PC-9 (cell line): ENCODE results near the gene PTF1A. TPM values are rescaled to one million over a fixed set of nuclear protein-coding genes. Genes with fewer than 3 reads are reported as not detected.

Source experiments
- BruUV-seq: library from RNA; stranded (reverse); fragments of 400-500 nt; replicated peaks from 2 replicates; lab custom pipeline; 2021; lab: Mats Ljungman, UMichigan
- CTCF ChIA-PET: fragments of 300-600 bp; sonication (Branson Sonifier 250); formaldehyde crosslinking; loops from one replicate; lab custom pipeline; 2022; ENCODE audit warnings: antibody characterized with exemption; lab: Charles Lee
- POLR2A ChIA-PET: fragments of 300-600 bp; sonication (Branson Sonifier 250); formaldehyde crosslinking; loops from one replicate; lab custom pipeline; 2022; ENCODE audit warnings: antibody characterized with exemption; ENCODE audit not compliant: unreplicated experiment; lab: Charles Lee
- DNase-seq, 2 experiments: peaks; one replicate each; pipeline versions ENCODE4 v3.0.0 to v3.0.0-alpha.2; 2015 to 2022; ENCODE audit warnings: mixed read lengths in 1 of 2
- H2AFZ ChIP-seq: fragments of 200-600 bp; sonication (generic); 2 replicates; pipeline ENCODE4 v1.8.1; 2017; ENCODE audit warnings: antibody characterized with exemption
- H3F3A ChIP-seq: fragments of 200-600 bp; sonication (generic); 2 replicates; pipeline ENCODE4 v1.8.1; 2017; ENCODE audit warnings: antibody characterized with exemption, mild to moderate bottlenecking, low read depth; ENCODE audit not compliant: insufficient read depth
- H3K27ac ChIP-seq: fragments of 200-600 bp; sonication (generic); 2 replicates; pipeline ENCODE4 v1.6.1; 2016; ENCODE audit warnings: mixed run types
- H3K27me3 ChIP-seq: fragments of 200-600 bp; sonication (generic); 2 replicates; pipeline ENCODE4 v1.6.1; 2016; ENCODE audit warnings: low read depth, mixed run types; ENCODE audit not compliant: insufficient read depth
- H3K36me3 ChIP-seq: fragments of 200-600 bp; sonication (generic); 2 replicates; pipeline ENCODE4 v1.6.1; 2016; ENCODE audit warnings: low read depth, mixed run types
- H3K4me1 ChIP-seq: fragments of 200-600 bp; sonication (generic); replicated peaks from 2 replicates; pipeline ENCODE4 v1.6.1; 2016; ENCODE audit warnings: mixed run types; ENCODE audit not compliant: insufficient read depth
- H3K4me2 ChIP-seq: fragments of 200-600 bp; sonication (generic); 2 replicates; pipeline ENCODE4 v1.6.1; 2017; ENCODE audit warnings: mixed run types
- H3K4me3 ChIP-seq: fragments of 200-600 bp; sonication (generic); 2 replicates; pipeline ENCODE4 v1.6.1; 2016; ENCODE audit warnings: mixed run types
- H3K79me2 ChIP-seq: fragments of 200-600 bp; sonication (generic); 2 replicates; pipeline ENCODE4 v1.6.1; 2017; ENCODE audit warnings: low read depth, mixed run types
- H3K9me2 ChIP-seq: fragments of 200-600 bp; sonication (generic); 2 replicates; pipeline ENCODE4 v1.8.1; 2017; ENCODE audit warnings: mild to moderate bottlenecking; ENCODE audit not compliant: insufficient read depth
- H3K9me3 ChIP-seq: fragments of 200-600 bp; sonication (generic); 2 replicates; pipeline ENCODE4 v1.8.1; 2016; ENCODE audit warnings: low read depth; ENCODE audit not compliant: insufficient read depth
- H4K20me1 ChIP-seq: fragments of 200-600 bp; sonication (generic); 2 replicates; pipeline ENCODE4 v1.8.1; 2017; ENCODE audit not compliant: insufficient read depth
- EZH2 ChIP-seq: fragments of 200-600 bp; sonication (generic); IDR thresholded peaks from 2 replicates; pipeline ENCODE4 v1.8.0; 2017; ENCODE audit warnings: antibody characterized with exemption, low read depth
- intact Hi-C: fragments of 100-400 bp; cut with micrococcal nuclease; formaldehyde crosslinking; loops from one replicate; pipeline ENCODE4 v1.10.0; 2022; ENCODE audit not compliant: unreplicated experiment
- total RNA-seq: library from RNA; stranded (reverse); gene quantifications from 2 replicates; pipeline ENCODE4 v1.2.3, GENCODE V29; 2021
- TF ChIP-seq, protein P1 (sequence below): fragments of 200-600 bp; sonication (generic); conservative IDR thresholded peaks from 2 replicates; pipeline ENCODE4 v1.6.1; 2017; ENCODE audit warnings: mixed run types, antibody characterized with exemption, mild to moderate bottlenecking, moderate library complexity

PTF1A gene
- total RNA-seq, 1 experiment from 2014 or later, result not detected

DNA sequence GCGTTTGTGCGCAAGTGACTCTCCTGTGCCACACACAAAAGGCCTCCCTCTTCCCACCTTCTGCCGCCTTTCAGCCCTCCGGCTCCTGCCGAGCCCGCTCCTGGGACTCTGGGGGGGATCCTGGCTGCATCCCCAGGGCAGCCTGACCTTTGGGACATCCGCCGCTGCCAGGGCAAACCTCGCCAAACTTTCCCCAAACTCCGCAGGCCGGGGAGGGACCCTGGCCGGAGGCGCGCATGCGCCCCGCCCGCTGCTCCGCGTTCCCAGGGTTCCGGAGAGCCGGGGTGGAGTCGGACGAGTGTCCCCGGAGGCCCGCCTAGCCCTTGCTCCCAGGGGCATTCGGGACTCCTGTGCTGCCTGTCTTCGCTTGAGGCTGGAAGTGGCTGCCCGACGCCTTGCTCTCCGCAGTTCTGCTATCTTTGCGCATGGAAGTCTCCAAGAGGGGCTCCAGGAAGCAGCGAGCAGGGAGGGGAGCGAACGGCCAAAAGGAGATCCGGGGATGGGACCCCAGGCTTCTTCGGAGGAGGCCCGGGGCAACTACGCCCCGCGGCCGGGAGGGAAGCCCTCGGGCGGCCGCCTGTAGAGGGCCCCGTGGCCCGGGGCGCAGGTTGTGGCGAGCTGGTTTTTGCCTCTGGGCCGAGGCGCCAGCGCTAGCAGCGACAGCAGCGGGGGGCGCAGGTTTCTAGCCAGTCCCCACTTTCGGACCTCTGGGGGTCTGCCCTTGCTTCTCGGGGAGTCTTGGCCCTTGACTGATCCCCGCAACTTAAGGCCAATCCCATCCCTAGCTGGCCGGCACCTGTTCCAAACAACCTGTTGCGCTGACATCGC is 7.0 kb downstream of the PTF1A start:
- TF ChIP-seq, protein P1, sequence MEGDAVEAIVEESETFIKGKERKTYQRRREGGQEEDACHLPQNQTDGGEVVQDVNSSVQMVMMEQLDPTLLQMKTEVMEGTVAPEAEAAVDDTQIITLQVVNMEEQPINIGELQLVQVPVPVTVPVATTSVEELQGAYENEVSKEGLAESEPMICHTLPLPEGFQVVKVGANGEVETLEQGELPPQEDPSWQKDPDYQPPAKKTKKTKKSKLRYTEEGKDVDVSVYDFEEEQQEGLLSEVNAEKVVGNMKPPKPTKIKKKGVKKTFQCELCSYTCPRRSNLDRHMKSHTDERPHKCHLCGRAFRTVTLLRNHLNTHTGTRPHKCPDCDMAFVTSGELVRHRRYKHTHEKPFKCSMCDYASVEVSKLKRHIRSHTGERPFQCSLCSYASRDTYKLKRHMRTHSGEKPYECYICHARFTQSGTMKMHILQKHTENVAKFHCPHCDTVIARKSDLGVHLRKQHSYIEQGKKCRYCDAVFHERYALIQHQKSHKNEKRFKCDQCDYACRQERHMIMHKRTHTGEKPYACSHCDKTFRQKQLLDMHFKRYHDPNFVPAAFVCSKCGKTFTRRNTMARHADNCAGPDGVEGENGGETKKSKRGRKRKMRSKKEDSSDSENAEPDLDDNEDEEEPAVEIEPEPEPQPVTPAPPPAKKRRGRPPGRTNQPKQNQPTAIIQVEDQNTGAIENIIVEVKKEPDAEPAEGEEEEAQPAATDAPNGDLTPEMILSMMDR, result no peak
- TF ChIP-seq EZH2, result no peak
- no TSS peak for BruUV-seq
- H3K9me2 ChIP-seq, result no peaks in the 10 kb centered on the region
- CTCF ChIA-PET, result no interaction called here
- DNase-seq, result no peak
- H3K36me3 ChIP-seq, result no peaks in the 10 kb centered on the region
- H3K4me1 ChIP-seq, result no peaks in the 10 kb centered on the region
- peaks cover 20% of the 10 kb centered on the region; the same call in 1 of the 2 replicates for H3K27me3 ChIP-seq
- no peaks in the 10 kb centered on the region for H3F3A ChIP-seq
- intact Hi-C loops, result no loop called here
- H3K9me3 ChIP-seq, result no peaks in the 10 kb centered on the region
- no peaks in the 10 kb centered on the region for H3K79me2 ChIP-seq
- no peaks in the 10 kb centered on the region for H4K20me1 ChIP-seq
- no peak overlapping the region for H2AFZ ChIP-seq
- no peak overlapping the region for H3K27ac ChIP-seq
- H3K4me3 ChIP-seq, result no peak overlapping the region
- H3K4me2 ChIP-seq, result no peak overlapping the region
- POLR2A ChIA-PET, result no interaction called here

DNA sequence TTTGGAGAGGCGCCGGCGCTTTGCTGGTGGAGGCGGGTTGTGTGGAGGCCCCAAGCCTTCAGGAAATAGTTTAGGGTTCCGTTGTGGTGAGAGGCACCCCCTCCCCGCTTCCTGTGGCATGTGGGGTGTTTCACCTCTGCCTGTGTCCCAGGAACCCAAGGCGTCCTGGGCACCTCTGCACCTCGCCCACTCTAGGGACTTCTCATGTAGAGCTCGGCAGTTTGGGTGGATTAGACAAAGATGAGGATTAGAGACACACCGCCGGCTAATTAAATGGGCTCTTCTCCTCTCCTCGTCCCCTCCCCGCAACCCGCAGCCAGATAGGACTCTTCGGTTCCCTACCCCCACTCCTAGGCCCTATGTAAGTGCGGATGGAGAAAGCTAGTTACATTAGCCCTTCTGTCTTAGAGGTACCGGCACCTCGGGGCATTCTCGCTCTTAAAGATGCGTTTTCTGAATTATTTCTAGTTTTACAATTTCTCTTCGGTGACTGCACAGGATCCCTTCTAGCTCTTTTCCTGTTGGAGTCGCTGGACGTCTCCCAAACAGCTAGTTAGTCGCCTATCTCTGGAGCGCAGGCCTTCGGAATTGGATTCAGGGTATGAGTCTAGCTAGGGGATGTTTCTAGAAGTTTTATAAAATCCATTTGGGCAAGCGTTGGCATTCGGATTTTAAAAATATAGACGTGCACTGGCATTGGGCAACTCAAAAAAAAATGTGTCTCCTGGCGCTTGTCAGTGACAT is 7.8 kb downstream of the PTF1A start:
- BruUV-seq, result no TSS peak
- no peak overlapping the region for H3K4me3 ChIP-seq
- intact Hi-C loops, result no loop called here
- peaks cover 25% of the 10 kb centered on the region; the same call in 1 of the 2 replicates for H3K27me3 ChIP-seq
- H4K20me1 ChIP-seq, result no peaks in the 10 kb centered on the region
- DNase-seq, result no peak
- no peak overlapping the region for H3K27ac ChIP-seq
- ChIA-PET POLR2A (no interaction called here), CTCF (no interaction called here)
- no peaks in the 10 kb centered on the region for H3K36me3 ChIP-seq
- H3K4me2 ChIP-seq, result no peak overlapping the region
- H2AFZ ChIP-seq, result no peak overlapping the region
- TF ChIP-seq, protein P1, result no peak
- no peak for TF ChIP-seq EZH2
- H3K9me2 ChIP-seq, result no peaks in the 10 kb centered on the region
- no peaks in the 10 kb centered on the region for H3K4me1 ChIP-seq
- H3K79me2 ChIP-seq, result no peaks in the 10 kb centered on the region
- H3F3A ChIP-seq, result no peaks in the 10 kb centered on the region
- H3K9me3 ChIP-seq, result no peaks in the 10 kb centered on the region

DNA sequence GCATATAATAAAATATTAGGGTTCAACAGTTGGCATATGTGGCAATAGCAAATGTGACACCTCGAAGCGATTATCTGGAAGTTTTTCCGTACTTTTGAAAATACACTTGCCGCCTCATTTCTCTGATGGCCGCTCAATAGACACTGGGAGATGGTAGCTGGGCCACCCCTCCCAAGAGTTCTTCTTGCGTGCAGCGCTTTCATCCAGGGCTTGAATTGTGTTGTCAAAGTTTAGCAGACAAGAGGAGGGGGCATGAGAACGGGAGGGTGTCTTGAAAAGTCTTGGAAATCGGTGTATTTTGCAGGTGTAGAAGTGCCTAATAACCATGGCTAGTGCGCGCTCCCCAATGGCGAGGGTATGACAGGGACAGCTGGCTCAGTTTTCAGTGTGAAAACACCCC is 8.5 kb downstream of the PTF1A start:
- Histone ChIP-seq H3F3A (no peaks in the 10 kb centered on the region), H3K9me2 (no peaks in the 10 kb centered on the region), H3K27ac (no peak overlapping the region), H2AFZ (no peak overlapping the region), H3K4me2 (no peak overlapping the region), H3K36me3 (no peaks in the 10 kb centered on the region), H3K79me2 (no peaks in the 10 kb centered on the region), H3K4me3 (no peak overlapping the region), H3K4me1 (no peaks in the 10 kb centered on the region), H3K27me3 (peaks cover 25% of the 10 kb centered on the region; the same call in 1 of the 2 replicates), H3K9me3 (no peaks in the 10 kb centered on the region), H4K20me1 (no peaks in the 10 kb centered on the region)
- BruUV-seq, result no TSS peak
- ChIA-PET CTCF (no interaction called here), POLR2A (no interaction called here)
- no peak for DNase-seq
- TF ChIP-seq EZH2, result no peak
- TF ChIP-seq, protein P1, result no peak
- intact Hi-C loops, result no loop called here
